ENCODE measurements around the gene BNIP5.

The BNIP5 gene

GRCh38 chr6:36336779-36337241, at the start of gene BNIP5:
BNIP5 (minus strand) TSS chr6:36336888; CDS start chr6:36330690, 6,198 bp downstream.
- no peak for DNase-seq

DNA sequence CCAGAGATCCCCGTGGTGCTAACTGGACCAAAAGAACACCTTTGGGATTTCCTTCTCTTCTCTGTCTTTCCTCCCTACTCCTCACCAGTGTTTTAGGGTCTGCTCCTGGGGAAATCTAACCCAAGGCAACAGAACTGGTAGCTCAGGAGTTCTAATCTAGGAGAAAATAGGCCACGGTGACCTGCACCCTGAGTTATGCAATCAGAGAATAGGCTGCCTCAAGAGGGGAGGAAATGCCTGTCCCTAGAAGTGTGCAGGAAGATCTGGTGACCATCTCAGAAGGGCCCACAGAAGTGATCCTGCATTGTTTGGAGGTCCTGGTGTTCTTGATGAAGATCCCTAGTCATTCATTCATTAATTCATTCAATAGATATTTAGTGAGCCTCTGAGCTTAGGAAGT, 47.4 kb upstream of the BNIP5 start:
- no peak for DNase-seq

GRCh38 chr6:36383606-36384005, 46.9 kb upstream of the BNIP5 start:
- DNase-seq = no peak

- DNase-seq = no peak
Observed at GRCh38 chr6:36382976-36383375, 46.3 kb upstream of the BNIP5 start.

- no peak for DNase-seq
Observed at GRCh38 chr6:36381502-36382389, 45.1 kb upstream of the BNIP5 start.

DNA sequence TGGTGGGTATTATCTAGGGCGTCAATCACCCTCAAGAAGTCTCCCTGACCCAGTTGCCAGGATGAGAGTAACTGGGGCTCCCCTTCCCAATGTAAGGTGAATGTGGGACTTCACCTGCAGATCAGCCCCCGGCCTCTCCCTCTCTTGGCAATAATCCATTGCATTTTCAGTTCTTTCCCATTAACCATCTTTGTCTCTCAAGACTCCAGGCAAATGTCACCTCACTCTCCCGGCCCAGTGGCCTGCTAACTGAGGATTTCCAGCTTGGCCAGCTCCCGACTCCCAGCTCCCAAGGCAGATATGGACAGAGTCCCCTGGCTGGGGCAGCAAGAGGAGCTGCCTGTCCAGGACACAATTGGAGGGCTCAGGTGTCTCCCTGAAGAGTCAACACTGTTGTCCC, 43.5 kb upstream of the BNIP5 start:
- no peak for DNase-seq

GRCh38 chr6:36378936-36379335, 42.2 kb upstream of the BNIP5 start:
- no peak for DNase-seq

DNA sequence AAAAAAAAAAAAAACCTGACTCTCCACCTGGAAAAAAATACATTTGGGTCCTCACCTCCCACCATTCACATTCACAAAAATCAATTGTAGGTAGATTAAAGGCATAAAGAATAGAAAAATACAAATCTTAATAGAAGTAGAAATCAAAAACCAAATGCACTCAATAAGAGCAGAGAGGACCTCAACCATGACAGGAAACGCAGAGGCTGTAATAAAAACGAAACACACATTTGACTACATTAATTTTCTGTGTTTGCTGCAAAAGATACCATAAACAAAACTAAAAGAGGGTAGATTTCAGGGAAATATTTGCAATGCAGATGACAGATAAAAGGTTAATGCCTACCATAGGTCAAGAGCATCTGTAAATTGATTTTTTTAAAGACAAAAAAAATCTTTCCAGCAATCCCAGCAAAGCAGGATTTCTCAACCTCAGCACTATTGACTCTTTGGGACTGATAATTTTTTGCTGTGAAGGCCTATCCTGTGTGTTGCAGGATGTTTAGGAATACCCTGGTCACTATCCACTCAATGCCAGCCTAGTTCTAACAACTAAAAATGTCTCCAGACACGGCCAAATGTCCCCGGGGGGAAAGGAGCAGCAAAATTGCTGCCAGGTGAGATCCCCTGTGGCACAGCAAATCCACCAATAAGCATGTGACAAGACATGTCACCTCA, 41.7 kb upstream of the BNIP5 start:
- no peak for DNase-seq

DNA sequence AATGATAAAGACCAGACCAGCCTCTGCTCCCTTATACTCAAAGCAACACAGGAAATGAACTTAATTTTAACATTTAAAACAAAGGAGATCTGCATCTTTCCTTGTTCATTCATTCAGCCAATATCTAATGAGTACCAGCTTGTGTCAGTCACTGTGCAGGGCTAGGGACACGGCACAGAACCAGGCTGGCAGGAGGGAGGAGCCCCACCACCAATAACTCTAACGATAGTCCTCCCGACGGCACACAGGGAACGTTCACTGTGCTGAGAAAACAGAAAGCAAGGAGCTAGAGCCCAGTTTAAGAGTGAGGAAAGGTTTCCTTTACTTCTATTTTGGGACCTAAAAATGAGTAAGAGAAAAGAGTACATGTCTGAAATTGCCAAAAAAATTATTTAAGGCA, 40.9 kb upstream of the BNIP5 start:
- DNase-seq = no peak

DNA sequence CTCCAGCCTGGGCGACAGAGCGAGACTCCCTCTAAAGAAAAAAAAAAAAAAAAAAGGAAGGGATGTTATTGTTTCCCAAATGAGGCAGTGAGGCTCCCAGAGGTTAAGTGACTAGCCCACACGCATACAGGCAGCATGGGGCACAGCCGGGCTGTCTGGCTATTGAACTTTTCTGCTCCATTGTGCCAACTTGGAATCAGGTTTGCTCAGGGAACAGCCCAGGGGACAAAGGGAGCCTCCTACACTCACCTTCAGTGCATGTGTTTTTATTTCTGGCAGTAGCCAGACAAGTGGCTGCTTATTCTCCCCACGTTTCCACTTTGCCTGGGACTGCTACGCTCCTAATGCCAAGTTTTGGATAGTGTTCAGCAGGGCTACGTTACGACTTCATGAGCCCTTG, 40.1 kb upstream of the BNIP5 start:
- DNase-seq = no peak

DNA sequence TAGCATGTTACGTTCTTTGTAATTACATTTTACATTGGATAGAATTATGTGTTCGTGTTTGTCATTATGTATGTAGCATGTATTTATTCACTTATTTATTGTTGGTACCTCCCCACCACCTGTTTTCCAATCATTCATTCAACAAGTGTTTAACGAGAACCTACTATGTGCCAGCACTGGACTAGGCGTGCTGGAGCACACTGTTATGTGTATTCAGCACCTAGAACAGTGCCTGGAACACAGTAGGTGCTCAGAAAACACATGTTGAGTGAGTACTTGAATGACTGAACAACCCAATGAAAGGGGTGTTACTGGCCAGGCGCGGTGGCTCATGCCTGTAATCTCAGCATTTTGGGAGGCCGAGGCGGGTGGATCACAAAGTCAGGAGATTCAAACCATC, 39.5 kb upstream of the BNIP5 start:
- no peak for DNase-seq

- DNase-seq = no peak
Observed at GRCh38 chr6:36375644-36376155, 39.0 kb upstream of the BNIP5 start.

- DNase-seq = no peak
Observed at GRCh38 chr6:36374972-36375371, 38.3 kb upstream of the BNIP5 start.

- DNase-seq = no peak
Observed at GRCh38 chr6:36374194-36374593, 37.5 kb upstream of the BNIP5 start.

- DNase-seq = no peak
Observed at GRCh38 chr6:36373368-36374019, 36.8 kb upstream of the BNIP5 start.

GRCh38 chr6:36372088-36372487, 35.4 kb upstream of the BNIP5 start:
- no peak for DNase-seq

DNA sequence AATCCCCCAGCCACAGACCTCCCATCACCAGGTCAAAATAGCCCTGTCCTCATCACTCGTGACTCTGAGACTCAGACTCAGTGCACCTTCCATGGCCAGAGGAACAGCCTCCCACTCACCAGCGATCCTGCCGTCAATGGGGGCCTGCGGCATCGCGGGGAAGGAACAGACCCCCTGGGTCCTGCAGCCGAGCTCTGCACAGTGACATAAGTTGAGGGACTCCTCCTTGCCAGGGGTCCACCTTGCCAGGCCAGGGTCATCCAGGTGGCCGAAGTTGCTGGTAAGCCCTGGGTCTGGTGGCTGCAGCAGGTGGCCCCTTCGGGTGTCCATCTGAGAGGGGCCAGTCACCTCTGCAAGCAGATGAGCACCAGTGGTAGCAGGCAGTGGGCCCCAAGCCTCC, 34.5 kb upstream of the BNIP5 start:
- no peak for DNase-seq

DNA sequence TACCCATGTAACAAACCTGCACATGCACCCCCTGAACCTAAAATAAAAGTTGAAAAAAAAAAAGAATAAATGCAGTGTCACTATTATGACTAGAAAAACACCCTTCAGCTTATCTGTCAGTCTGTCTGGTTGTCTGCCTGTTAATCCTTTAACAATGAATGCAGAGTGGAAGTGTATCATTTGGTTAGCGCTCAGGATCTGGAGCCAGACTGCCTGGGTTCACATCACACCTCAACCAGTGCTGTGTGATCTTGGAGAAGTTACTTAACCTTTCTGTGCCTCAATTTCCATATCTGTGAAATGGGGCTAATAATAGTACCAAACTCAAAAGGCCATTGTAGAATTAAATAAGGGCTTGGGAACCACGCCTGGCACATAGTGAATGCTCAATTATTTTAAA, 34.0 kb upstream of the BNIP5 start:
- DNase-seq = no peak

DNA sequence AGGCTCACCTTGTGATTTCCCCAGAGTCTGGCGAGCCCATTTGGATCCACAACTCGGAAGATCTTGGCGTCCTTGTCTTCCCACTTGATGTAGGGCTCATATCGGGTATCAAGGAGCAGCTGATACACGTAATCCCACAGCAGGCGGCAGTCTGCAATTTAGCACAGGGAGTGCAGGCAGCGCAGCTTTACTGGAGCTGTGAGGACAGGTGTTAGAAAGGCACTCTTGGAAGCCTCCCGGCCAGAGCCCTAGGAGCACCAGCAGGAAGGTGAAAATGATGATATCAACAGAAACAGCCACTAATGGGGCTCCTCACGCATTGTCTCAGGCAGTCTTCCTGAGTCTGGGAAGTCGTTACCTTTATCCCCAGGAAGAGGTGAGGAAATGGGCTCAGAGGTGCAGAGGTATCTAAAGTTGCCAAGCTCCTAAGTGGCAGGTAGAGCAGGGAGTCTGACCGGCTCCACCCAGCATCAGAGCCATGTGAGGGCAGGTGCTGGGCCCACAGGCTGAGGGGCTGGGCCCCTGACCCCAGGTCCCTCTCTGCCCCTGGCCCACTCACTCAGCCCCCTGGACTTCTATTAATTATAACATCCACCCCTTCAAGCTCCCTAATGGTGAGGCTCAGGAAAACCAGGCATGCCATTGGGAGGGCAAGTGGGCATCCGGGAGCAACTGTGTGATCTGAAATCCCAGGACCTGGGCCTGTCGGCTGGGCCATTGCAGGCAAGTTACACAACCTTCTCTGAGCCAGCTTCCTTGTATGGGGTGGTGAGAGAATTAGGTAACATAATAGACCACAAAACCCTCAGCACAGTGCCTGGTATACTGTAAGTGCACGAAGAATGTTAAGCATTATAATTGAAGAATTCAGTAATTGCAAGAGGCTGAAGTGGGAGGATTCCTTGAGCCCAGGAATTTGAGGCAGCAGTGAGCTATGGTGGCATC, 32.5 kb upstream of the BNIP5 start:
- DNase-seq = no peak

DNA sequence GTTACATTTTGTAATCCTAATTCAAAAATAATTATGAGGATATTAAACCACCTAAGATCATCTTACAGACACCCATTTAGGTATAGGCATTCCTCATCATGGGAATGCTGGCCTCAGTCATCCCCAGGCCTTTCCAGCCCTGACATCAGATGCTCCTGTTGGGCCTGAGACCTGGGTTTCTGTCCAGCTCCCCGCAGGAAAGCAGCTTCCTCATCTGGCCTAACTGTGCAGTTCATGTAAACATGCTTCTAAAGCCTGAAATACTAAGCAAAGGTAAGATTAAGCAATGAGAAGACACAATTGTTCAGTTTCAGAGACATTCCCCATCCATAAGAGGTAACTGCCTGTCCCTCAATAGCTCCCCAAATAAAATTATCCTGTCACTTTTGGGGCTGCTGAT, 31.7 kb upstream of the BNIP5 start:
- DNase-seq = no peak

- no peak for DNase-seq
Observed at GRCh38 chr6:36367743-36368142, 31.1 kb upstream of the BNIP5 start.
